HG03139 (cell line): Measurements from ENCODE around the gene ATRX.
"Not testable (repeated sequence)": the region's sequence is repeated elsewhere in the genome, so short reads cannot be mapped to it uniquely, and the experiment has no call there.

Experiments
- ATAC-seq: cut with Tn5 transposase; IDR thresholded peaks from one replicate; pipeline ENCODE4 v1.9.1; 2021; ENCODE audit not compliant: unreplicated experiment

The ATRX gene, protein sequence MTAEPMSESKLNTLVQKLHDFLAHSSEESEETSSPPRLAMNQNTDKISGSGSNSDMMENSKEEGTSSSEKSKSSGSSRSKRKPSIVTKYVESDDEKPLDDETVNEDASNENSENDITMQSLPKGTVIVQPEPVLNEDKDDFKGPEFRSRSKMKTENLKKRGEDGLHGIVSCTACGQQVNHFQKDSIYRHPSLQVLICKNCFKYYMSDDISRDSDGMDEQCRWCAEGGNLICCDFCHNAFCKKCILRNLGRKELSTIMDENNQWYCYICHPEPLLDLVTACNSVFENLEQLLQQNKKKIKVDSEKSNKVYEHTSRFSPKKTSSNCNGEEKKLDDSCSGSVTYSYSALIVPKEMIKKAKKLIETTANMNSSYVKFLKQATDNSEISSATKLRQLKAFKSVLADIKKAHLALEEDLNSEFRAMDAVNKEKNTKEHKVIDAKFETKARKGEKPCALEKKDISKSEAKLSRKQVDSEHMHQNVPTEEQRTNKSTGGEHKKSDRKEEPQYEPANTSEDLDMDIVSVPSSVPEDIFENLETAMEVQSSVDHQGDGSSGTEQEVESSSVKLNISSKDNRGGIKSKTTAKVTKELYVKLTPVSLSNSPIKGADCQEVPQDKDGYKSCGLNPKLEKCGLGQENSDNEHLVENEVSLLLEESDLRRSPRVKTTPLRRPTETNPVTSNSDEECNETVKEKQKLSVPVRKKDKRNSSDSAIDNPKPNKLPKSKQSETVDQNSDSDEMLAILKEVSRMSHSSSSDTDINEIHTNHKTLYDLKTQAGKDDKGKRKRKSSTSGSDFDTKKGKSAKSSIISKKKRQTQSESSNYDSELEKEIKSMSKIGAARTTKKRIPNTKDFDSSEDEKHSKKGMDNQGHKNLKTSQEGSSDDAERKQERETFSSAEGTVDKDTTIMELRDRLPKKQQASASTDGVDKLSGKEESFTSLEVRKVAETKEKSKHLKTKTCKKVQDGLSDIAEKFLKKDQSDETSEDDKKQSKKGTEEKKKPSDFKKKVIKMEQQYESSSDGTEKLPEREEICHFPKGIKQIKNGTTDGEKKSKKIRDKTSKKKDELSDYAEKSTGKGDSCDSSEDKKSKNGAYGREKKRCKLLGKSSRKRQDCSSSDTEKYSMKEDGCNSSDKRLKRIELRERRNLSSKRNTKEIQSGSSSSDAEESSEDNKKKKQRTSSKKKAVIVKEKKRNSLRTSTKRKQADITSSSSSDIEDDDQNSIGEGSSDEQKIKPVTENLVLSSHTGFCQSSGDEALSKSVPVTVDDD (N-terminal part only)

DNA sequence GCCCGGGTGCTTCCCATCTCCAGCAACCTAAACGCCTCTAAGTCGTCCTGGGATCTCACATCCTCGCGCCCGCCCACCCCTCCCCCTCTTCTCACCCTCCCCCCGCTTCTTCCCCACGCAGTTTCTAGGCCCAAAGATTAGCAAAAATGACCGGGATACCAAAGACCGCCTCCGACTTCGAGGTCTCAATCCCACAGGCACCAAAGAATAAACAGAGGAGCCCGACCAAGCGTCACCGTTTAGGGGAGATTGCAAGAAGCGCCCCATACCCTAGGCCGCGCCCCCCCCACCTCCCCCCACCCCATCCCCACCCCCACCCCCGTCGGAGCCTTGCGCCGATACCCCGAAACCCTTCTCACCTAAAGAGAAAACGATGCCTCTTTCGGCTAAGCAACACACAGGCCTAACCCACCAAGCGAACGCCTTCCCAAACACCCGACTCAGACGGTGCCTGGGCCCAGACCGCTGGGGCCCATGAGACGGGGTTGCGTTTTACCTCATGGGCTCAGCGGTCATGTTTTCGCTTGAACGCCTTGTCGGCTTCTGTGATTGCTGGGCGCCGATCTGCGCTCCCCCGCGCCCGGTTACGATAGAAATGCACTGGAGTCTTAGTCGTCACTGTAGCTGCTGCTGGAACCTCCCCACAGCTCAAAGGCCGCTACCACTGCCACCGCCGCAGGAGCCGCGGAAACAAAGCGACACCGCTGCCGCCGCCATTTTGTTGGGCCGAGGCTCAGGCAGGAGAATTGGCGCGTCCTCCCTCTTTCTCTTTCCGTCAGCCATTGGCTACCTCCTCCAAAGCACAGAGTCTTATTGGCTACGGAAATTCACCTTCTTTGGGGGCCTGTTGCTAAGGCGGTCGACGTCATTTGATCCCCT is at the start of gene ATRX:
TSS of gene ATRX (minus strand) at position 731 of the 879 bp plus-strand sequence. CDS start at position 516, 215 bp downstream.
- ATAC-seq: peak; percentile 89

DNA sequence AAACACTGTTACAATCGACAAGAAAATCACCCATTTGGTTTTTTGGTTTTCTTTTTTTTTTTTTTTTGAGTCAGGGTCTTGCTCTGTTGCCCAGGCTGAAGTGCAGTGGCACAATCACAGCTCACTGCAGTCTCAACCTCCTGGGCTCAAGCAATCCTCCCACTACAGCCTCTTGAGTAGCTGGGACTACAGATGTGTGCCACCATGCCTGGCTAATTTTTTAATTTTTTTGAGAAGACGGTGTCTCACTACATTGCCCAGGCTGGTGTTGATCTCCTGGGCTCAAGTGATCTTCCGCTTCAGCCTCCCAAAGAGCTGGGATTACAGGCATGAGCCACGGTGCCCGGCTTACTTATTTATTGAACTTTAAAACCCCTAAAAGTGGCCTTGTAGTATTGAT is 45.5 kb upstream of the ATRX start:
- not testable (repeated sequence) for ATAC-seq

DNA sequence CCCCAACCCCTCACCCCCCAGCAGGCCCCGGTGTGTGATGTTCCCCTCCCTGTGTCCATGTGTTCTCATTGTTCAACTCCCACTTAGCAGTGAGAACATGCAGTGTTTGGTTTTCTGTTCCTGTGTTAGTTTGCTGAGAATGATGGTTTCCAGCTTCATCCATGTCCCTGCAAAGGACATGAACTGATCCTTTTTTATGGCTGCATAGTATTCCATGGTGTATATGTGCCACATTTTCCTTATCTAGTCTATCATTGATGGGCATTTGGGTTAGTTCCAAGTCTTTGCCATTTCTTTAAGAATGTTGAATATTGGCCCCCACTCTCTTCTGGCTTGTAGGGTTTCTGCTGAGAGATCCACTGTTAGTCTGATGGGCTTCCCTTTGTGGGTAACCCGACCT is 36.0 kb upstream of the ATRX start:
- not testable (repeated sequence) for ATAC-seq

DNA sequence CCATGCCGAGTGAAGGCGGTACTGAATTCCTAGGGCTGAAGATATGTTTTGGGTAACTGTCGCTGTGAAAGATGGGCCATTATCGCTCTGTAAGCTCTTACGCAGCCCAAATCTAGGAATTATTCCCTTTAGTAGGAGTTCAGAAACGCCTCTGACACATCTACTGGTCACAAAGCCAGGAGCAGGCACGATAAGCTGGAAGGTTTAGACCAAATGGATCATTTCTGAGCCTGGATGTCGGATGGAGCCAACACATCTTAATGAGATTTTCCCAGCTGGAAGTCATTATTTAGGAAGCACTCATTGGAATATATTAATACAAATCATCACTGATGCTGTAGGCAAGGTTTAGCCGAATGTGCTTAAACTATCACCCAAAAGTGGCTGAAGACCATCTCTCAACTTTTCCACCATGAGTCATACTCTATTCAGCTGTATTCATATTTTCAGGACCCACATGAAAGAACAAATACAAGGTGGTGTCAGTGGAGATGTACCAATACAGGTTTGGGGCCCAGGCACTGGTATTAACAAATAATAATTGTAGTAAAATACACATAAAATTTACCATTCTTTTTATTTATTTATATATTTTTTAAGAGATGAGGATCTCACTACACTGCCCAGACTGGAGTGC is 34.2 kb upstream of the ATRX start:
- ATAC-seq: no peak

DNA sequence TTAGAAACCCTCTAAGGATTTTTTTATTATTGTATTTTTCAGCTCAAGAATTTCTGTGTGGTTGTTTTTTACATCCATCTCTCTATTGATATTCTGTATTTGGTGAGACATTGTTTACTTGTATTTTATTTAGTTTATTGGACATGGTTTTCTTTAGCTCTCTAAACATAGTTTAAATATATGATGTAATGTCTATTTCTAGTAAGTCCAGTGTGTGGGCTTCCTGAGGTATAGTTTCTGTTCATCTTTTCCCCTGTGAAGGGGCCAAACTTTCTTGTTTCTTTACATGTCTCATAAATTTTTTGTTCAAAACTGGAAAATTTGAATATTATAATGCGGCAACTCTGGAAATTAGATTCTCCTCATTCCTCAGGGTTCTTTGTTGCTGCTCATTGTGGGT is 28.2 kb upstream of the ATRX start:
- no peak for ATAC-seq

DNA sequence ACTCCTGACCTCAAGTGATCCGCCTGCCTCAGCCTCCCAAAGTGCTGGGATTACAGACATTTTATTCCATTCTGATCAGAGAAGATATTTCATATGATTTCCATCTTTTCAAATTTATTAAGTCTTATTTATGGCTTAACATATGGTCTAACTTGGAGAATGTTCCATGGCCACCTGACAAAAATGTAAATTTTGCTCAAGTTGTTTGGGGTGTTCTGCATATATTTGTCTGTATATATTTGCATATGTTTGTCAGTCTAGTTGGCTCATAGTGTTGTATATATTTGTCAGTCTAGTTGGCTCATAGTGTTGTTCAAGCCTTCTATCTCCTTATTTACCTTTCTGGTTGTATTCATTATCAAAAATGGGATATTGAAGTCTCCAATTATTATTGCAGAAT is 16.2 kb upstream of the ATRX start:
- no peak for ATAC-seq

DNA sequence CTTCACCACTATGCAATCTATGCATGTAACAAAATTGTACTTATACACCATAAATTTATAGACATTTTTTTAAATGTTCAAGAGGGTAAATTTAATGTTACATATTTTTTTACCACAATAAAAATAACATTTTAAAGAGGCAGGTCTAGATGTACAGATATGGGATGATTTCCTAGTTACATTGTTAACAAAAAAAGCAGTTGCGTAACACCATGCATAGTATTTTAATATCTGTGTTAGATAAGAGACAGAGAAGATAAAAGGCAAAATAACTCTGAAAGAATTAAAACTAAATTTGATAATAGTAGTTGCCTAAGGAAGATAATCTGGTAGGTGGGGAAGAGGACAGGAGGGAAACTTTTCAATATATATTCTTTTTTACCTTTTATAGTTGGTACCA is 9.1 kb upstream of the ATRX start:
- ATAC-seq: no peak

DNA sequence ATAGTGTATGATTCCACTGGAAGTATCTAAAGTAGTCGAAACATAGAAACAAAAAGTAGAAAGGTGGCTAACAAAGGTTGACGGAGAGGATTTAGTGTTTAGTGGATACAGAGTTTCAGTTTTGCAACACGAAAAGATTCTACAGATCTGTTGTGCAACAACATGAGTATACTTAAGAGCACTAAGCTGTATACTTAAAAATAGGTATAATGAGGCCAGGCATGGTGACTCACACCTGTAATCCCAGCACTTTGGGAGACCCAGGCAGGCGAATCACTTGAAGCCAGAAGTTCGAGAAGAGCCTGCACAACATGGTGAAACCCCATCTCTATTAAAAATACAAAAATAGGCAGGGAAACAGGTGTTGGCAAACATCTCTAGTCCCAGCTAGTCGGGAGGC is 7.9 kb upstream of the ATRX start:
- no peak for ATAC-seq

DNA sequence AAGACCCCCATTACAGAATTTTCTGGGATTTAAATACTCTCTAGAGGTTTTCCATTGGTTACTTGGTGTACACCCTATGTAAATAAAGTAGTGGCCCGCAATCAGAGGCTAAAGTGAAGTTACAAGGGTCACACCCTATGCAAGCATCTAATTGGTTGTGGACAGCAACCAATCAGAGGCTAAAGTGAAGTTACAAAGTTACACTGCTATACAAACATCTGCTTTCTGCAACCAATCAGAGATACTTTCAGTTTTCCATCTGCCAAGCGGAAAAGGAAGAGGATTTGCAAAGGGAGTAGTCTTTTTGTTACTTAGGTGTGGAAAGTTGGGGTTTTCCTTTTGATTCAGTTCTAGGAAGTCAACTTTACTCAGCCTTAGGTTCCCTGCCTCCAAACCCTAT is 2.0 kb upstream of the ATRX start:
- ATAC-seq: no peak

DNA sequence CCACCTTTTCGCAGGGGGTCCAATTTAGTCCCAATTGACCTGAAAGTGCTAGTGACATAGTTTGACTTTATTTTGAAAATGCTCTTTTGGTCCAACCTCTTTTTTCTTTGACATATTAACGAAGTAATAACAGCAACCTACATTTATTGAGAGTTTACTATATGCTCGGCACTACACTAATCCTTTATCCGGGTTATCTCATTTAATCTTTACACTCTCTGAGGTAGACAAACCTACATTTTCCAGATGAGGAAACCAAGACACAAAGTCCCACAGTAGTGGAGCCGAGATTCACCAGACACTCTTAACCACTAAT is 307 bp upstream of the ATRX start:
- ATAC-seq: no peak

DNA sequence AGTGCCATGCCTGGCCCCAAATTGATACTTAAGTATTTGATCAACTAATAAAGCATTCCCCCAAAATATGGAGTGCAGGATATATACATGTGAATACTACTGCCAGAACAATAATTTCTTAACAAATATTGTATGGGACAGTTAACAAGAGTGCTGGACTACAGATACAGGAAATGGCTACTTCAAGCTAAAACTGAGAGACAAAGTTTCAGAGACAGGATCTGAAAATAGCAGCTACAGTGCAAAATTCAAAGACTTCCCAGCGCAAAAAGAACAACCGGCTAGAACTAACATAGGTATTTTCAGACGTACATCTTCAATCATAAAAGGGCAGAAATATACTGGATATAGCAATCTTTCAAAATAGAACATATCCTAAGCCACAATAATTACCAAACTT is 6.3 kb downstream of the ATRX start:
- no peak for ATAC-seq

DNA sequence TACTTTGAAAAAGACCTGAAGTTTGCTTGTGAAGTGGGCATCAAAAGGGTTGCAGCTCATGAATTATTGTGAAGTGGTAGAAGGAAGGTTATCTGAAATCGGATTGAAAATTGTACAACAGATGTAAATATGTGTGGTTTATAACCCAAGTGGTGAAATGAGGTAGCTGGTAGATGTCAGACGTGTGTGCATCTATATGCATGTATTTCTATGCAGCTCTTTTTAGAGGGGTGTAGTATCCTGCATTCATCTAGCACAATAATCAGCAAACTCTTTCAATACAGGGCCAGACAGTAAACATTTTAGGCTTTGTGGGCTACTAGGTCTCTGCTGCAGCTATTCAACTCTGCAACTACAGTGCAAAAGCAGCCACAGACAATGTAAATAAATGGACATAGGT is 9.4 kb downstream of the ATRX start:
- no peak for ATAC-seq

DNA sequence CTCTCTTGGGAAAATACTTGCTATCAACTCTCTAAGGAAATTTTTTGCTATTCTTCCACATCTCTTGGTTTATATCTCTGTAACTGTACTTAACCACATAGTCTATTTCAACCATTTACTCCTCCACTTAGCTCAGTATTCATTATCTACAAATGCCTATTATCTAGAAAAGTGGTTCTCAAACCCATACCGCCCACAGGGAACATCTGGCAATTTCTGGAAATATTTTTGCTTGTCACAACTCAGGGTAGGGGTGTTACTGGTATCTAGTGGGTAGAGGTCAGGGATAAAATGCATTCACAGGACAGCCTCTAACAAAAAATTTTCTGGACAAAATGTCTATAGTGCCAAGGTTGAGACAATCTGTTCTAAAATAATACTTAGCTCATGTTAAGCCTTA is 14.4 kb downstream of the ATRX start:
- no peak for ATAC-seq

DNA sequence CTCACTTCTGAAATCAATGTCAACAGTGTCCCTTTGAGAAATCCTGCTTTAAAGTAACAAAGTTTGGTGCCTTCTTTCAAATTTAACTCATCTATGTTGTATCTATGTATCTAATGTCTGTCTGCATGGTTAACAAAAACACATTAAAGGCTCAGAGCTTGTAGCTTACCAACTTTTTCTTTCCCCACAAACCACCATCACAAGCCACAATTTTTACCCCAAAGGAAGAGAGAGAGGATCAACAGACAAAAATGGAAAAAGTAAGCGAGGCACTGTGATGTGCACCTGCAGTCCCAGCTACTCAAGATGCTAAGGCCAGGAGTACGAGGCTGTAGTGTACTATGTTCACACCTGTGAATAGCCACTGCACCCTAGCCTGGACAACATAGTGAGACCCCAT is 17.2 kb downstream of the ATRX start:
- ATAC-seq: no peak

DNA sequence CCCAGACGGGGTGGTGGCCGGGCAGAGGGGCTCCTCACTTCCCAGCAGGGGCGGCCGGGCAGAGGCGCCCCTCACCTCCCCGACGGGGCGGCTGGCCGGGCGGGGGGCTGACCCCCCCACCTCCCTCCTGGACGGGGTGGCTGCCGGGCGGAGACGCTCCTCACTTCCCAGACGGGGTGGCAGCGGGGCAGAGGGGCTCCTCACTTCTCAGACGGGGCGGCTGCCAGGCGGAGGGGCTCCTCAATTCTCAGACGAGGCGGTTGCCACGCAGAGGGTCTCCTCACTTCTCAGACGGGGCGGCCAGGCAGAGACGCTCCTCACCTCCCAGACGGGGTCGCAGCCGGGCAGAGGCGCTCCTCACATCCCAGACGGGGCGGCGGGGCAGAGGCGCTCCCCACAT is 19.8 kb downstream of the ATRX start:
- ATAC-seq: not testable (repeated sequence)

DNA sequence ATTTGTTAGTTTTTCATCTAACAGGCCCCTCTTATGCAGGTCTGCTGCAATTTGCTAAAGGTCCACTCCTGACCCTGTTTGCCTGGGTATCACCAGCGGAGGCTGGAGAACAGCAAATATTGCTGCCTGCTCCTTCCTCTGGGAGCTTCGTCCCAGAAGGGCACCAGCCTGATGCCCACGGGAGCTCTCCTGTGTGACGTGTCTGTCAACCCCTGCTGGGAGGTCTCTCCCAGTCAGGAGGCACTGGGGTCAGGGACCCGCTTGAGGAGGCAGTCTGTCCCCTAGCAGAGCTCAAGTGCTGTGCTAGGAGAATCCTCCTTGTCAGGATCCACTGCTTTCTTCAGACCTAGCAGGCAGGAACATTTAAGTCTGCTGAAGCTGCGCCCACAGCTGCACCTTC is 30.5 kb downstream of the ATRX start:
- no peak for ATAC-seq

DNA sequence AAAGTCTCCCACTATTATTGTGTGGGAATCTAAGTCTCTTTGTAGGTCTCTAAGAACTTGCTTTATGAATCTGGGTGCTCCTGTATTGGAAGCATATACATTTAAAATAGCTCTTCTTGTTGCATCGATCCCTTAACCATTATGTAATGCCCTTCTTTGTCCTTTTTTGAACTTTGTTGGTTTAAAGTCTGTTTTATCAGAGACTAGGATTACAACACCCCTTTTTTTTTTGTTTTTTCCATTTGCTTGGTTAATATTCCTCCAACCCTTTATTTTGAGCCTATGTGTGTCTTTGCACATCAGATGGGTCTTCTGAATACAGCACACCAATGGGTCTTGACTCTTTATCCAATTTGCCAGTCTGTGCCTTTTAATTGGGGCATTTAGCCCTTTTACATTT is 32.1 kb downstream of the ATRX start:
- ATAC-seq: not testable (repeated sequence)

DNA sequence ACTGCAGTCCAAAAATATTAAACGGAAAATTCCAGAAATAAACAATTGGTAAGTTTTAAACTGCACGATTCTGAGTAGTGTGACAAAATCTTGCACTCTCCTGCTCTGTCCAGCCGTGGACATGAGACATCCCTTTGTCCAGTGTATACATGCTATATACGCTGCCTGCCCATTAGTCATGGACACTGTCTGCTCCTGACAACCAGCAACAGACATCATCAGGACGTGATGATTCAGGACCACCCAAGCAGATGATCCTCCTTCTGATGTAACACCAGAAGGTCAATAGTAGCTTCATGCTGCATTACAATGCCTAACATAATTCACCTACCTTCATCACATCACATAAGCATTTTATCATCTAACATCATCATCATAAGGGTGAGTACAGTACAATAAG is 36.3 kb downstream of the ATRX start:
- no peak for ATAC-seq

DNA sequence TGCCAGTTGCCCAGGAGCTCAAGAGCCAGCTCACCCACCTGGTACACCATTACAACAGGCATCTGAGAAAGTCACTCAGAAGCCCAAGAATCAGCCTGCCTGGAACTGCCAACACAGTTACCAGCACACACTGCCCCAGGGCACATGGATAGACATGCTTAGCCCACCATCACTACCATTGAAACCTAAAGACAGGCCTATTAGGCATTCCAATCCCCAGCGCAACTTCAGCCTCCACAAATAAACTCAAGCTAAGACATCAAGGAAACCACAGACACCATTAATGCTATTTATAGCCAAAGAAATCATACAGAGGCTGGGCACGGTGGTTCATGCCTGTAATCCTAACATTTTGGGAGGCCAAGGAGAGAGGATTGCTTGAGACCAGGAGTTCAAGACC is 42.3 kb downstream of the ATRX start:
- no peak for ATAC-seq
